GM12891 (cell line): Measurements from ENCODE around the gene GFOD1.

Experiments
- PAX5 ChIP-seq: IDR thresholded peaks from 2 replicates; pipeline ENCODE4 v1.6.1; 2011; ENCODE audit warnings: low read length, moderate library complexity, mild to moderate bottlenecking; ENCODE audit not compliant: insufficient read depth, severe bottlenecking
- POLR2A ChIP-seq: IDR thresholded peaks from 2 replicates; pipeline ENCODE4 v1.6.1; 2011; ENCODE audit warnings: low read depth, low read length, control low read depth
- POLR2AphosphoS5 ChIP-seq: IDR thresholded peaks from 2 replicates; pipeline ENCODE4 v1.6.1; 2011; ENCODE audit warnings: low read depth, low read length, control low read depth
- POU2F2 ChIP-seq: IDR thresholded peaks from 2 replicates; pipeline ENCODE4 v1.6.1; 2011; ENCODE audit warnings: low read depth, mild to moderate bottlenecking, control low read depth, low read length, moderate library complexity
- SPI1 ChIP-seq: IDR thresholded peaks from 2 replicates; pipeline ENCODE4 v1.6.1; 2011; ENCODE audit warnings: low read depth, low read length, control low read depth

DNA sequence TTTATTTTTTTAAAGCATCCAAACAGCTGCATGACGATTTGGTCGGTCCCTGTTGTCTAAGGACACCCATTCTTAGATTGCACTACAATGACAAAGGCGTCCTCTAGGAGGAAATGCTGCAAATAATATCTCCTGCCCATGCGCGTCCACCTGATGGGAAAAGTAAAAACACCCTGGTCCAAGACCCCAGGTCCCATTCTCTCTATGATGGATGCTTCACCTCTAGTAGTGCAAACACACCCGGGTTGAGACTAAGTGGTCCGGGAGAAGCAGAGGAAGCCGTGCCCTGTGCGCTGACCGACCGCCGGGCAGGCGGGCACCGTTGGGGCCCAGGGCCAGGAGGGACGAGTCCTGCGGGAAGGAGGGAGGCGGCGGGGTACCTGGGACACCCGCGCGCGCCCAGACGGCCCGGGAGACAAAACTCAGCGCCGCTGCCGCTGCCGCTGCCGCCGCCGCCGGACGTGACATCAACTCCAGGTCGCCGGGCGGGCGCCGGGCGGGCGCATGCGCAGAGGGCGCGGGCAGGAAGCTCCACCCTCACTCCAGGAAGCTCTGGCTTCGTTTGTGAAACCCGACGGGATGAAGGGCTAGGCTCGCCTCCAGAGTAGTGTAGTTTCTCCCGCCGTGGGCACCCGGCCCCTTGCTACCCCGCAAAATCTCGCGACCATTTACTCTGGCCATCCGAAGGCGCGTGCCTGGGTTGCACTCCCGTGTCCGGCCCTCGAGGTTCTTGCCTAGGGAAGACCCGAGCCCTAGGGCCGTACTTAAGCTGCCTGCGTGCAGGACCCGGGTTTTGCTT is 159.1 kb downstream of the GFOD1 start, which contains the start of gene TBC1D7:
- TF ChIP-seq PAX5 (no peak), POLR2A (peak; percentile 89), POLR2AphosphoS5 (peak; percentile 83), SPI1 (no peak), POU2F2 (0 out of 2 replicates have a peak, but pooled peaks have one; percentile 12)
